Ovary (tissue), 9 donors: ENCODE measurements around the gene ATP13A5. TPM values are rescaled to one million over a fixed set of nuclear protein-coding genes. Genes with fewer than 3 reads are reported as not detected.

ENCODE experiments used
- DNase-seq, 5 donors: peaks; one replicate each; pipeline ENCODE4 v3.0.0-alpha.2; 2019 to 2020
- H3K27ac ChIP-seq, 2 donors: fragments of 200-600 bp; one replicate each; pipeline versions ENCODE4 v1.5.1 to v1.8.0; 2019 to 2022
- H3K27me3 ChIP-seq: fragments of 200-600 bp; one replicate; pipeline ENCODE4 v1.8.0; 2022
- H3K36me3 ChIP-seq: fragments of 200-600 bp; sonication (generic); one replicate; pipeline ENCODE4 v1.5.1; 2019
- H3K4me1 ChIP-seq: one replicate; pipeline ENCODE4 v1.8.1; 2013; ENCODE audit warnings: mild to moderate bottlenecking, moderate library complexity; ENCODE audit not compliant: insufficient read depth
- H3K4me3 ChIP-seq: fragments of 200-600 bp; sonication (generic); one replicate; pipeline ENCODE4 v1.5.1; 2017
- H3K9me3 ChIP-seq, 2 donors: fragments of 200-600 bp in 1 of 2; sonication (generic) in 1 of 2; one replicate each; pipeline versions ENCODE4 v1.5.1 to v1.8.1; 2013 to 2019; ENCODE audit warnings: mild to moderate bottlenecking in 1 of 2, moderate library complexity in 1 of 2
- CTCF ChIP-seq, 3 donors: fragments of 450-650 bp in 2 of 3; fragments of 200-600 bp in 1 of 3; IDR thresholded peaks; one replicate each; pipeline versions ENCODE4 v1.5.1 to v1.8.0; 2016 to 2022; ENCODE audit warnings: antibody characterized with exemption in 3 of 3, mild to moderate bottlenecking in 1 of 3
- EP300 ChIP-seq: sonication (generic); formaldehyde crosslinking; IDR thresholded peaks from one replicate; pipeline ENCODE4 v1.6.1; 2017; ENCODE audit warnings: antibody characterized with exemption
- POLR2A ChIP-seq: fragments of 450-650 bp; IDR thresholded peaks from one replicate; pipeline ENCODE4 v1.6.1; 2017; ENCODE audit warnings: antibody characterized with exemption, mild to moderate bottlenecking, moderate library complexity
- WGBS, 3 donors: extraction: QIAGEN DNeasy Blood & Tissue Kit in 1 of 3; methylation state at CpG; one replicate each; pipeline versions ENCODE4 v1.1.5 to v1.1.7; 2013 to 2017; 5-methylcytosine and 5-hydroxymethylcytosine counted together
- intact Hi-C, 4 donors: fragments of 100-400 bp; cut with DNase I; formaldehyde crosslinking; loops; one replicate each; pipeline versions ENCODE4 v1.11.0 to v1.15.1; 2022 to 2023
- polyA plus RNA-seq, 2 donors: library from polyadenylated mRNA; stranded (reverse); fragments of 200-250 nt in 1 of 2; fragments of 350-450 nt in 1 of 2; fragmentation: Illumina TruSeq in 1 of 2; extraction: RNeasy Lipid Tissue Mini Kit (QIAGEN cat#74804) in 1 of 2; gene quantifications; one replicate each; pipeline ENCODE4 v1.2.3, GENCODE V29; 2013 to 2014
- total RNA-seq, 7 donors: library from RNA; depleted of rRNA in 2 of 7; stranded (reverse); fragments of >200 nt in 2 of 7; fragmentation: NEBNext Ultra II Directional in 3 of 7; extraction: Animal tissue kit (Norgen Biotek cat#: 25700) in 3 of 7; gene quantifications; one replicate each; pipeline versions ENCODE4 v1.1.0 to v1.2.4, GENCODE V29; 2016 to 2023
- donor health status: DM: no; HTN: no; CAD: no; lungs with moderate emphysema.
- donor health status: DM: no; HTN: no; CAD: no.
- donor health status: Bipolar disorder and iron deficiency.
- donor health status: DM: yes; HTN: yes; CAD: no.
- donor health status: DM: no; HTN: no; CAD: no.
- donor health status: DM: yes; HTN: yes; CAD: no.

ATP13A5 gene
- total and polyA plus RNA-seq, 9 donors, result 0.07 to 0.36 TPM; not detected in 7

GRCh38 chr3:193396451-193397244, 18.1 kb upstream of the ATP13A5 start:
- WGBS, 3 donors, result 73 to 75% (median 75%) methylated on average over 7 of the region's 7 CpGs
- intact Hi-C loops, result no loop called here
- Histone ChIP-seq H3K9me3 (no peaks in the 10 kb centered on the region), H3K4me1 (no peaks in the 10 kb centered on the region), H3K36me3 (no peaks in the 10 kb centered on the region), H3K27ac (no peak overlapping the region), H3K4me3 (no peak overlapping the region), H3K27me3 (no peaks in the 10 kb centered on the region)
- no peak for DNase-seq
- TF ChIP-seq CTCF (IDR thresholded peaks at IDR 0.05), result no peak
- TF ChIP-seq POLR2A, result no peak
- no peak for TF ChIP-seq EP300

GRCh38 chr3:193391902-193392301, 13.3 kb upstream of the ATP13A5 start:
- H3K9me3 ChIP-seq, result no peaks in the 10 kb centered on the region
- TF ChIP-seq EP300 (no peak), POLR2A (no peak), CTCF (IDR thresholded peaks at IDR 0.05) (no peak)
- no peaks in the 10 kb centered on the region for H3K4me1 ChIP-seq
- intact Hi-C loops, result no loop called here
- H3K36me3 ChIP-seq, result no peaks in the 10 kb centered on the region
- H3K27ac ChIP-seq, result no peak overlapping the region
- H3K4me3 ChIP-seq, result no peak overlapping the region
- 23 to 30% (median 28%) methylated on average over 3 of the region's 3 CpGs for WGBS, 3 donors
- no peaks in the 10 kb centered on the region for H3K27me3 ChIP-seq
- no peak for DNase-seq

GRCh38 chr3:193389335-193389734, 10.8 kb upstream of the ATP13A5 start:
- Histone ChIP-seq H3K27me3 (no peaks in the 10 kb centered on the region), H3K4me3 (no peak overlapping the region), H3K36me3 (no peaks in the 10 kb centered on the region), H3K9me3 (no peaks in the 10 kb centered on the region), H3K27ac (no peak overlapping the region), H3K4me1 (no peaks in the 10 kb centered on the region)
- intact Hi-C loops, result no loop called here
- 76 to 80% (median 79%) methylated on average over 2 of the region's 2 CpGs for WGBS, 3 donors
- DNase-seq, result no peak
- TF ChIP-seq POLR2A, result no peak
- TF ChIP-seq EP300, result no peak
- no peak for TF ChIP-seq CTCF (IDR thresholded peaks at IDR 0.05)

DNA sequence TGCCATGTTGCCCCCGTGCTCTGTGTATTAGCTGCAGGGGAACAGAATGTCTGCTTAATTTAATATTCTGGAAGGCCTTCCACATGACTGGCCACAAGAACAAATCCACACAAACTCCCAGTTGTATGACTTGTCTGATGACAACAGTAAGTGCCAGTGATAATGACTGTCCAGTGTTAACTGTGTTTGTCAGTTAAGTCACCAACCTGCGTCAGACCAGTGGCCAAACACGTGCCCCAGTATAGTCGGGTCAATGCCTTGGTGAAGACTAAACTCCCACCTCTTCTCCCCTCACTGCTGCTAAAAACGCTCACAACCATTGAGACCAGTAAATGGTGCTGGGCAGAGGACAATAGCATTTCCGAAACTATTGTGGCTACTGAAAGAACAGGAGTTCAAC, 9.8 kb upstream of the ATP13A5 start:
- Histone ChIP-seq H3K4me1 (no peaks in the 10 kb centered on the region), H3K36me3 (no peaks in the 10 kb centered on the region), H3K9me3 (no peaks in the 10 kb centered on the region), H3K27me3 (no peaks in the 10 kb centered on the region), H3K27ac (no peak overlapping the region), H3K4me3 (no peak overlapping the region)
- TF ChIP-seq POLR2A (no peak), CTCF (IDR thresholded peaks at IDR 0.05) (no peak), EP300 (no peak)
- WGBS, 3 donors, result 79 to 90% (median 82%) methylated on average over 6 of the region's 6 CpGs
- intact Hi-C loops, result no loop called here
- no peak for DNase-seq
